Measurements from ENCODE around the gene KRTDAP.
A peak's percentile ranks its signal among the peaks of the same experiment; 100 is the strongest.

The KRTDAP gene

GRCh38 chr19:35458731-35459391 is 31.4 kb downstream of the KRTDAP start:
- Histone ChIP-seq H2BK120ac (ENCODE audit: low read depth, low read length) (no peak overlapping the region), H3K9ac (ENCODE audit: low read length) (no peak overlapping the region), H3K27me3 (ENCODE audit: control insufficient read depth in 1 of 2, insufficient read depth in 1 of 2, low read length in 2 of 2) (peaks cover 0 to 16% of the 10 kb centered on the region in 2 experiments), H3K4ac (ENCODE audit: low read depth in 1 of 2, low read length in 2 of 2) (no peak overlapping the region), H3K23ac (ENCODE audit: low read length in 2 of 2) (no peak overlapping the region), H3K27ac (ENCODE audit: low read length, poor library complexity, severe bottlenecking) (no peak overlapping the region), H4K91ac (ENCODE audit: low read length) (no peak overlapping the region), H3K14ac (ENCODE audit: low read length in 2 of 2) (no peak overlapping the region), H3K4me1 (ENCODE audit: control insufficient read depth, insufficient read depth, low read depth, low read length) (peaks cover 7% of the 10 kb centered on the region), H4K8ac (ENCODE audit: low read length) (no peak overlapping the region), H3K9me3 (ENCODE audit: control insufficient read depth, low read length) (no peaks in the 10 kb centered on the region), H3K79me1 (replicated peaks; ENCODE audit: low read length, poor library complexity, severe bottlenecking) (no peaks in the 10 kb centered on the region), H3K4me3 (ENCODE audit: insufficient read depth in 1 of 2, low read depth in 1 of 2, low read length in 2 of 2) (no peak overlapping the region), H3K4me2 (ENCODE audit: low read length, poor library complexity, severe bottlenecking) (no peak overlapping the region), H3K36me3 (ENCODE audit: control insufficient read depth in 1 of 2, insufficient read depth in 2 of 2, low read depth in 1 of 2, low read length in 2 of 2) (no peaks in the 10 kb centered on the region), H2BK12ac (ENCODE audit: low read length in 2 of 2) (peak overlapping the region in 1 of 2 experiments; percentile 2), H3K18ac (ENCODE audit: low read depth in 1 of 2, low read length in 2 of 2) (no peak overlapping the region), H2AK5ac (ENCODE audit: low read length, severe bottlenecking) (no peak overlapping the region), H2AFZ (ENCODE audit: low read depth, low read length) (no peak overlapping the region), H2BK15ac (ENCODE audit: low read depth, poor library complexity, severe bottlenecking) (no peak overlapping the region), H2BK5ac (ENCODE audit: low read depth, low read length, poor library complexity, severe bottlenecking) (no peak overlapping the region)
- peak; percentile 62 for DNase-seq
- WGBS: 54% methylated on average over 9 of the region's 10 CpGs

GRCh38 chr19:35458192-35458591 is 32.1 kb downstream of the KRTDAP start:
- H3K4me2 ChIP-seq (ENCODE audit: low read length, poor library complexity, severe bottlenecking): no peak overlapping the region
- H4K91ac ChIP-seq (ENCODE audit: low read length): no peak overlapping the region
- H4K8ac ChIP-seq (ENCODE audit: low read length): no peak overlapping the region
- H3K79me1 ChIP-seq (replicated peaks; ENCODE audit: low read length, poor library complexity, severe bottlenecking): no peaks in the 10 kb centered on the region
- H3K4ac ChIP-seq (ENCODE audit: low read depth in 1 of 2, low read length in 2 of 2): no peak overlapping the region
- peaks cover 0 to 16% of the 10 kb centered on the region in 2 experiments for H3K27me3 ChIP-seq (ENCODE audit: control insufficient read depth in 1 of 2, insufficient read depth in 1 of 2, low read length in 2 of 2)
- no peaks in the 10 kb centered on the region for H3K9me3 ChIP-seq (ENCODE audit: control insufficient read depth, low read length)
- no peak overlapping the region for H3K14ac ChIP-seq (ENCODE audit: low read length in 2 of 2)
- no peak overlapping the region for H2AFZ ChIP-seq (ENCODE audit: low read depth, low read length)
- no peak overlapping the region for H2AK5ac ChIP-seq (ENCODE audit: low read length, severe bottlenecking)
- no peak overlapping the region for H3K4me3 ChIP-seq (ENCODE audit: insufficient read depth in 1 of 2, low read depth in 1 of 2, low read length in 2 of 2)
- H3K36me3 ChIP-seq (ENCODE audit: control insufficient read depth in 1 of 2, insufficient read depth in 2 of 2, low read depth in 1 of 2, low read length in 2 of 2): no peaks in the 10 kb centered on the region
- H3K9ac ChIP-seq (ENCODE audit: low read length): no peak overlapping the region
- H2BK120ac ChIP-seq (ENCODE audit: low read depth, low read length): no peak overlapping the region
- no peak overlapping the region for H3K27ac ChIP-seq (ENCODE audit: low read length, poor library complexity, severe bottlenecking)
- no peak overlapping the region for H3K23ac ChIP-seq (ENCODE audit: low read length in 2 of 2)
- no peak overlapping the region for H2BK15ac ChIP-seq (ENCODE audit: low read depth, poor library complexity, severe bottlenecking)
- H2BK5ac ChIP-seq (ENCODE audit: low read depth, low read length, poor library complexity, severe bottlenecking): no peak overlapping the region
- H3K4me1 ChIP-seq (ENCODE audit: control insufficient read depth, insufficient read depth, low read depth, low read length): peaks cover 7% of the 10 kb centered on the region
- 42% methylated on average over 1 of the region's 1 CpG for WGBS
- DNase-seq: no peak
- no peak overlapping the region for H3K18ac ChIP-seq (ENCODE audit: low read depth in 1 of 2, low read length in 2 of 2)
- no peak overlapping the region for H2BK12ac ChIP-seq (ENCODE audit: low read length in 2 of 2)

DNA sequence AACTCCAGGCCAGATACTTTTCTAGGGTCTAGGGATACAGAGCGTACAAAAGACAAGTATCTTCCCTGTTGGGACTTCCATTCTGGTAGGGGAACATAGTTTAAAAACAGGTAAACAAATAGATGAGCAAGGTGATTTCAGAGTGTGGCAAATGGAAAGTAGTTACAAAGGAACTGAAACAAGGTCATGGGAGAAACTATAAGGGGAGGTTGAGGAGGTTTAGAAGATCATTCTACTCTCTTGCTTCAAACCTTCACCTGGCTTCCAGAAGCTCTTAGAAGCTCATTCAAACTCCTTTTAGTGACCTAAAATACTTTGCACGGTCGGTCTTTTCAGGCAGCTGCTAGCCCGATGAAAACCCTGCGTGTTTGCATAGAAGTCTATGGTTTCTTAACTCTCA is 33.1 kb downstream of the KRTDAP start:
- no peak overlapping the region for H4K91ac ChIP-seq (ENCODE audit: low read length)
- no peak overlapping the region for H4K8ac ChIP-seq (ENCODE audit: low read length)
- no peak overlapping the region for H3K14ac ChIP-seq (ENCODE audit: low read length in 2 of 2)
- H3K9ac ChIP-seq (ENCODE audit: low read length): no peak overlapping the region
- no peak overlapping the region for H2BK15ac ChIP-seq (ENCODE audit: low read depth, poor library complexity, severe bottlenecking)
- no peak overlapping the region for H3K23ac ChIP-seq (ENCODE audit: low read length in 2 of 2)
- no peaks in the 10 kb centered on the region for H3K79me1 ChIP-seq (replicated peaks; ENCODE audit: low read length, poor library complexity, severe bottlenecking)
- H2AK5ac ChIP-seq (ENCODE audit: low read length, severe bottlenecking): no peak overlapping the region
- H3K27me3 ChIP-seq (ENCODE audit: control insufficient read depth in 1 of 2, insufficient read depth in 1 of 2, low read length in 2 of 2): peaks cover 0 to 16% of the 10 kb centered on the region in 2 experiments
- H2BK120ac ChIP-seq (ENCODE audit: low read depth, low read length): no peak overlapping the region
- DNase-seq: no peak
- no peak overlapping the region for H2BK5ac ChIP-seq (ENCODE audit: low read depth, low read length, poor library complexity, severe bottlenecking)
- WGBS: 92% methylated on average over 5 of the region's 5 CpGs
- H3K4me3 ChIP-seq (ENCODE audit: insufficient read depth in 1 of 2, low read depth in 1 of 2, low read length in 2 of 2): no peak overlapping the region
- H3K4me1 ChIP-seq (ENCODE audit: control insufficient read depth, insufficient read depth, low read depth, low read length): peaks cover 7% of the 10 kb centered on the region
- no peak overlapping the region for H2BK12ac ChIP-seq (ENCODE audit: low read length in 2 of 2)
- no peak overlapping the region for H3K27ac ChIP-seq (ENCODE audit: low read length, poor library complexity, severe bottlenecking)
- H3K18ac ChIP-seq (ENCODE audit: low read depth in 1 of 2, low read length in 2 of 2): no peak overlapping the region
- no peak overlapping the region for H3K4me2 ChIP-seq (ENCODE audit: low read length, poor library complexity, severe bottlenecking)
- no peaks in the 10 kb centered on the region for H3K36me3 ChIP-seq (ENCODE audit: control insufficient read depth in 1 of 2, insufficient read depth in 2 of 2, low read depth in 1 of 2, low read length in 2 of 2)
- H3K4ac ChIP-seq (ENCODE audit: low read depth in 1 of 2, low read length in 2 of 2): no peak overlapping the region
- no peak overlapping the region for H2AFZ ChIP-seq (ENCODE audit: low read depth, low read length)
- H3K9me3 ChIP-seq (ENCODE audit: control insufficient read depth, low read length): no peaks in the 10 kb centered on the region

GRCh38 chr19:35455616-35456201 is 34.6 kb downstream of the KRTDAP start:
- peaks cover 7% of the 10 kb centered on the region for H3K4me1 ChIP-seq (ENCODE audit: control insufficient read depth, insufficient read depth, low read depth, low read length)
- no peak overlapping the region for H3K4me2 ChIP-seq (ENCODE audit: low read length, poor library complexity, severe bottlenecking)
- no peak overlapping the region for H2BK120ac ChIP-seq (ENCODE audit: low read depth, low read length)
- no peak overlapping the region for H3K9ac ChIP-seq (ENCODE audit: low read length)
- no peaks in the 10 kb centered on the region for H3K79me1 ChIP-seq (replicated peaks; ENCODE audit: low read length, poor library complexity, severe bottlenecking)
- no peak overlapping the region for H4K8ac ChIP-seq (ENCODE audit: low read length)
- H3K9me3 ChIP-seq (ENCODE audit: control insufficient read depth, low read length): no peaks in the 10 kb centered on the region
- no peak overlapping the region for H3K27ac ChIP-seq (ENCODE audit: low read length, poor library complexity, severe bottlenecking)
- H3K4me3 ChIP-seq (ENCODE audit: insufficient read depth in 1 of 2, low read depth in 1 of 2, low read length in 2 of 2): no peak overlapping the region
- H2BK12ac ChIP-seq (ENCODE audit: low read length in 2 of 2): no peak overlapping the region
- H3K36me3 ChIP-seq (ENCODE audit: control insufficient read depth in 1 of 2, insufficient read depth in 2 of 2, low read depth in 1 of 2, low read length in 2 of 2): no peaks in the 10 kb centered on the region
- H4K91ac ChIP-seq (ENCODE audit: low read length): no peak overlapping the region
- H2BK5ac ChIP-seq (ENCODE audit: low read depth, low read length, poor library complexity, severe bottlenecking): no peak overlapping the region
- H2AFZ ChIP-seq (ENCODE audit: low read depth, low read length): no peak overlapping the region
- no peak overlapping the region for H2BK15ac ChIP-seq (ENCODE audit: low read depth, poor library complexity, severe bottlenecking)
- no peak overlapping the region for H3K4ac ChIP-seq (ENCODE audit: low read depth in 1 of 2, low read length in 2 of 2)
- H3K18ac ChIP-seq (ENCODE audit: low read depth in 1 of 2, low read length in 2 of 2): no peak overlapping the region
- no peak overlapping the region for H3K23ac ChIP-seq (ENCODE audit: low read length in 2 of 2)
- no peak for DNase-seq
- no peak overlapping the region for H3K14ac ChIP-seq (ENCODE audit: low read length in 2 of 2)
- WGBS: 94% methylated on average over 3 of the region's 3 CpGs
- no peak overlapping the region for H2AK5ac ChIP-seq (ENCODE audit: low read length, severe bottlenecking)
- H3K27me3 ChIP-seq (ENCODE audit: control insufficient read depth in 1 of 2, insufficient read depth in 1 of 2, low read length in 2 of 2): peaks cover 8 to 16% of the 10 kb centered on the region in 2 experiments
